Astrocyte of the spinal cord (primary cell): ENCODE data around the gene TMEM175.

ENCODE experiments used
- DNase-seq: peaks from one replicate; pipeline ENCODE4 v3.0.0; 2011; ENCODE audit warnings: low read depth, low spot score
- H3K4me3 ChIP-seq: 2 replicates; pipeline ENCODE4 v1.5.1; 2011; ENCODE audit warnings: low read depth, mild to moderate bottlenecking, low read length, moderate library complexity
- in situ Hi-C: cut with HindIII; loops from 2 replicates; pipeline ENCODE4 v1.10.0; 2017; ENCODE audit warnings: low sequenced_read_pairs
- TF ChIP-seq, protein P1 (sequence below): IDR thresholded peaks from 2 replicates; pipeline ENCODE4 v1.5.1; 2012; ENCODE audit warnings: low read depth, mild to moderate bottlenecking, low read length, inconsistent platforms

TMEM175 gene

DNA sequence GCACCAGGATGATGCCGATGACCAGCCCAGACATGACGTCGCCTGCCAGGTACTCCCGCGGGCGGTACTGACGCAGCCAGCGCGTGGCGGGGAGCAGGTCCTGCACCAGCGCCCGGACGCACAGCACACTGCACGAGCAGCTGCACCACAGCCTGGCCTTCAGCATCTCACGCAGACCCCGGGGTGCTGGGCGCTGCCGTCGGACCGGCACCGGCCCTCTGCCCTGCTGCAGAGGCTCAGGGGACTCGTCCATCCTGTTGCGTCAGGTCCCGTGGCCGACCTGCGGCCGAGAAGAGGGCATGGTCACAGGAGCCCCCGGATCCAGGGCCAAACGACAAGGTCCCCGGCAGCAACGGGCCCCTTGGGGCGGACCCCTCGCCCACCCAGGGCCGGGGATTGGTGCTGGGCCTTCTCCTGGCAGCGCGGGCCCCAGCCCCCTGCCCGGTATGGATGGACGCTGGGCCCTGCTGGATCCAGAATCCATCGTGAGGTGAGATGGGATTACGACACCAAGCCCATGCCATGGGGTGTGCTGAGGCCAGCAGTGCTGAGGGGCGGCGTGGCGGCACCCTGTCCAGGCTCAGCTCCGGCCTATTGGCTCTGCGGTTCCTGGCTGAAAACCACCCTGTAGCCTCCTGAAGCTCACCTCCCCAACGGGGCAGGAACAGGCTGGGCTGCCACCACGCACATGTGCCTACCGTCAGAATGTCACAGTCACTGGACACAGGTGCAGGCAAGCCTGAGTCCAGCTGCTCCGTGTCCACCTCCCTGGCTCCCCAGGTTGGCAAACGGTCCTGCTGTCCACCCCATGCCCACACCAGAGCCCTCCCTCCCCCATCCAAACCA lies 59.4 kb downstream of the TMEM175 start:
- in situ Hi-C loops = no loop called here
- TF ChIP-seq, protein P1, sequence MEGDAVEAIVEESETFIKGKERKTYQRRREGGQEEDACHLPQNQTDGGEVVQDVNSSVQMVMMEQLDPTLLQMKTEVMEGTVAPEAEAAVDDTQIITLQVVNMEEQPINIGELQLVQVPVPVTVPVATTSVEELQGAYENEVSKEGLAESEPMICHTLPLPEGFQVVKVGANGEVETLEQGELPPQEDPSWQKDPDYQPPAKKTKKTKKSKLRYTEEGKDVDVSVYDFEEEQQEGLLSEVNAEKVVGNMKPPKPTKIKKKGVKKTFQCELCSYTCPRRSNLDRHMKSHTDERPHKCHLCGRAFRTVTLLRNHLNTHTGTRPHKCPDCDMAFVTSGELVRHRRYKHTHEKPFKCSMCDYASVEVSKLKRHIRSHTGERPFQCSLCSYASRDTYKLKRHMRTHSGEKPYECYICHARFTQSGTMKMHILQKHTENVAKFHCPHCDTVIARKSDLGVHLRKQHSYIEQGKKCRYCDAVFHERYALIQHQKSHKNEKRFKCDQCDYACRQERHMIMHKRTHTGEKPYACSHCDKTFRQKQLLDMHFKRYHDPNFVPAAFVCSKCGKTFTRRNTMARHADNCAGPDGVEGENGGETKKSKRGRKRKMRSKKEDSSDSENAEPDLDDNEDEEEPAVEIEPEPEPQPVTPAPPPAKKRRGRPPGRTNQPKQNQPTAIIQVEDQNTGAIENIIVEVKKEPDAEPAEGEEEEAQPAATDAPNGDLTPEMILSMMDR = no peak
- DNase-seq = no peak
- no peak overlapping the region for H3K4me3 ChIP-seq

DNA sequence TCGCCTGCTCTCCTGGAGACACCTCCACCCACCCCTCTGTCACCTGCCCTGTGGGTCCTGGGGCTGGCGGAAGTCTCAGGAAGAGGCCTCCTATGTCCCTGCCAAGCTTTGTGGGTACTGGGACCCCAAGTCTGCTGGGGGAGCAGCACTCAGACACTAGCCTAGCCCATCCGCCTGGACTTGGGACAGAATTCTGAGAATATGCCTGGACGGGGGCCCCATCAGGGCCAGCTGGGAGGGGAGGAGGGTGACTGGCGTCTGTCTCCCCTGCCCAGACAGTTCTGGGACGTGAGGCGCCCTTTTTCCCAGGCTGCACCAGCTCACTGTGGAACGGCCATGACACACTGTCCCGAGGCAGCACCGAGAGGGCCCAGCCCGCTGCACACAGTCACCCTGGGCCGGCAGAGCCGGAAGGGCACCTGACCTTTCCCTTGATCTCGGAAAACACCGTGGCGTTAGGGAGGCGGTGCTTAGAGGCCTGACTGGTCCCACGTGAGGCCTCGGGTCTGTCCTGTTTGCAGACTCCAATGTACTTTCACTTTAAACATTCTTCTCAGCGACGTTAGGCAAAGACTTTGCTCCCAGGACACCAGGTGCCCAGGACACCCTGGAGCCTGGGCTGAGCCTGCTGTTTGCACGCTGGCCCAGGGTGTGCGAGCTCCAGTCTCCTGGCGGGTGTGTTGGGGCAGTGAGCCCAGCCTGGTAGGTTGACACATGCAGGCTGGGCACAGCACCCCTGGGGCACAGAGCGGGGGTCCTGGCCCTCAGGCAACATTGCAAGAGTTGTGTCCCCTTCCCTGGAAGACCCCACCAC lies 60.2 kb downstream of the TMEM175 start:
- in situ Hi-C loops = no loop called here
- no peak overlapping the region for H3K4me3 ChIP-seq
- TF ChIP-seq, protein P1 = no peak

GRCh38 chr4:993111-994029 lies 61.1 kb downstream of the TMEM175 start, which contains the start of gene SLC26A1:
SLC26A1 (minus strand) TSS chr4:993404; CDS start chr4:991703, 1,701 bp downstream.
- DNase-seq = no peak
- in situ Hi-C loops = no loop called here
- no peak within 1 kb of the TSS for H3K4me3 ChIP-seq
- TF ChIP-seq, protein P1 = no peak

More for the DNA sequence above, 60.2 kb downstream of the TMEM175 start:
- no peak for DNase-seq

- DNase-seq = no peak
- in situ Hi-C loops = no loop called here
- TF ChIP-seq, protein P1 = no peak
- no peak overlapping the region for H3K4me3 ChIP-seq
Measured at GRCh38 chr4:995311-996026, 63.2 kb downstream of the TMEM175 start.

DNA sequence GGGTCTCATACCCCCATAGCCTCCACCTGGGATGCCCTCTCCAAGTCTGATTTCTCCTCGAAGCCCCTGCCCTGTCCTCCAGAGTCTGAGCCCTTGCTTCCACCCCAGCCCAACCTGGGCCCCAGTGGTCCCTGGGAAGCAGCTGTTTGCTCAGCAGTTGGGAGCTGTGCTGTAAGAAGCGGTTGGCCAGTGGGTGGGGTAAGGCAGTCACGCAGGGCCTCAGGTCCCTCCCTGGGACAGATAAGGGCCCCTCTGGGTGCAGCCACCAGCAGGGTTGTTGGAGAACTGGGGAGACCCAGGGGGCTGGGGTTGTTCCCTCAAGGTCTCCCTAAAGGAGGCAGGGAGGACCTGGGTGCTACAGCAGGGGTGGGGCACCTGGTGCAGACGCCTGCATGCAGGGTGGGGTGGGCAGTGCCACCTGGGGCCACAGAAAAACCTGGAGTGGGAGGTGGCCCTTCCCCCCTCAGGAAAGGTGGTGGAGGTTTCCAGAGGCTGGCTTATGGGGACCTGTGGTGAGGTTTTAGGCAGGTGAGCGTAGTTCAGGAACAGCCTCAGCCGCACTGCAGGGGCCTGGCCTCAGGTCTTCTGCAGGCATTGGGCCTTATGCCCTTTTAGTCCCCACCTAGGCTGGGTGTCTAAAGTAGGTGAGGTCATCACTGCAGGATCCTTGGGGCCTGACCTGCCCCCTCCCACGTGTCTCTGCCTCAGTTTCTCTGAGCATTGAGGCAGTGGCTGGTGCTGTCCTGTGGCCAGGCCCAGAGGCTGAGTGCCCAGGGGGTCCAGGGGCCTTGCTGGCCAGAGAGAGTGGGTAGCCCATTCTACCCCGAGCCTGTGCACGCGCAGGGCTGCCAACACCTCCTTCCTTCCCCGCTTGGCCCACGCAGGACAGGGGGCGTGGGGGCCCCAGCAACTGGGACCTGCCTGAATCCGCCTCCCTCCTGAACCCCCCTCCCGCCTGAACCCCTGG lies 64.1 kb downstream of the TMEM175 start:
- in situ Hi-C loops = no loop called here
- TF ChIP-seq, protein P1 = no peak
- no peak overlapping the region for H3K4me3 ChIP-seq
- DNase-seq = no peak
